ENCODE results near the gene KIF17. TPM values are rescaled to one million over a fixed set of nuclear protein-coding genes. Genes with fewer than 3 reads are reported as not detected.
A peak's percentile ranks its signal among the peaks of the same experiment; 100 is the strongest.

The KIF17 gene
- polyA plus RNA-seq, 2 of the 4 experiments (the other 2 are of a cell fraction) = 0.78 to 1.0 TPM

DNA sequence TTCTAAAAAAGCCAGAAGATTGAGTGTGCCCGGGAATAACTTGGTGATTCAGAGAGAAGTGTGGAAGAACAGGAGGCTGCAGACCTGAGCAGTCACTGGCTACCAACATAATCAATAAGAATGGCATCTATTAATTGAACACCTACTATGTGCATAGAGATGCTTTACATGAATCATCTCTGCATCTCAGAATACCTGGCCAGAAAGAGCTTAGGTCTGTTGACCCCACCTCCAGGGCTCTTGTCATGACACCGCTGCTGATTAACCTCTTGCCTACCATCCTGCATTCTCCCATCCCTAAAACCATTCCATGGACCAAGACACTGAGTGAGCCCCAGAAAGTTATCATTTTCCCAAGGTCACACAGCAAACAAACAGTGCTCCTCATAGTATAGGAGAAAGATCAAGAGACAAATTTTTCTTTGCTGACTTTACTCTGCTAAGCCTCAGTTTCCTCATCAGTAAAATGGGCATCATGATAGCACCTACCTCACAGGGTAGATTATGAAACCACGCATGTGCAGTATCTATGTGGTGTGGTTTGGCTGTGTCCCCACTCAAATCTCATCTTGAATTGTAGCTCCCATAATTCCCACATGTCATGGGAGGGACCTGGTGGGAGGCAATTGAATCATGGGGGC is 100.8 kb downstream of the KIF17 start:
- DNase-seq (ENCODE audit: low read depth in 1 of 2, low spot score in 1 of 2) (no peak), FAIRE-seq (no peak), ATAC-seq (no peak)
- Histone ChIP-seq H3K4me2 (no peak overlapping the region), H3K9me3 (no peaks in the 10 kb centered on the region), H3K27ac (peak overlapping the region in 1 of 2 experiments; percentile 93; a peak in 1 of 6 replicates), H3K4me3 (no peak overlapping the region), H3K4me1 (peaks cover 36% of the 10 kb centered on the region)
- WGBS (ENCODE audit: missing lambda C conversion rate) = 93% methylated on average over 3 of the region's 3 CpGs
- ChIA-PET POLR2A (no interaction called here), CTCF (interaction anchor here (0.6 to 7.3 kb wide), 6 partner anchors 15 to 543 kb away, joined by 3 to 43 read pairs (median 3); partner anchors contain the start of gene PINK1)
- TF ChIP-seq SREBF2 (IDR thresholded peaks at IDR 0.05) (no peak), KDM1A (IDR thresholded peaks at IDR 0.05; ENCODE audit: low read depth) (peak; percentile 40; the same call in 1 of the 2 replicates)

DNA sequence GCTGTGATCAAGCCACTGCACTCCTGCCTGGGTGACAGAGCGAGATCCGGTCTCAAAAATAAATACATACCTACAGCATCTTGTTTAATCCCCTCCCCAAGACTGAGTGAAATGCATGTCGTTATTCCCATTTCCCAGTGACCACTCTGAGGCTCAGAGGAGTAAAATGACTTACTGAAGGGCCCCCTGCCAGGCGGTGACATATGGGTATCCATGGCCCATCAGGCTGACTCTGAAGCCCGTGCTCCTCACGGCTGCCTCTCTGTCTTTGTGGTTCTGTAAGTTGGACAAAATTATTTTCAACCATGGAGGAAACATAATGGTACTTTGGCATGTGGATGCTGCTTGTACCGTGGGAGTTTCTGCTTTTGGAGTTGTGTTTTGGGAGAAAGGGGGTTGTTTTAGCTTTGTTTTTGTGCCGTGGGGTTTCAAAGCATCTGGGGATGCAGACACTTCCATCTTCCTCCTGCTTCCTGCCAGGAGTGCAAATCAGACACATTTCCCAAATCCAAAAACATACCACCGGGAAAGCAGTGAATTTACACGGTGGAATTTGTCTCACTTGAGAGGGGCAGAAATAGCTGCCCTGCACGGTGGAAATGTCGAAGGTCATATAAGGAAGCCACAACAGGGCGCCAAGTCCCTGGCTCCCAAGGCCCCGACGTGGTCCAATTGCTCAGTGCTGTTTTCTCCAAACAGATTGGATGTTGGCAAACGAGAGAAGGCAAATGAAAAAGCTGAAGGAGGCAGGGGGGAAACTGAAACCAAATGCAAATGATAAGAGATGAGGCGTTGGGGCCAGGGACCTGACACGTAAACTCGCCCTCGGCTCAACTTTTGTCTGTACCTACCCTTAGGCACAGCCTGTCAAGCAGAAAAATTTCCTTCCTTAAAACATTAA is 101.6 kb downstream of the KIF17 start:
- 77% methylated on average over 19 of the region's 20 CpGs for WGBS (ENCODE audit: missing lambda C conversion rate)
- TF ChIP-seq HOXB5 (CRISPR knock-in tag; IDR thresholded peaks at IDR 0.05) = no peak
- TF ChIP-seq MAX (IDR thresholded peaks at IDR 0.05) = no peak
- TF ChIP-seq KDM5A (IDR thresholded peaks at IDR 0.05) = no peak
- TF ChIP-seq, protein P1, sequence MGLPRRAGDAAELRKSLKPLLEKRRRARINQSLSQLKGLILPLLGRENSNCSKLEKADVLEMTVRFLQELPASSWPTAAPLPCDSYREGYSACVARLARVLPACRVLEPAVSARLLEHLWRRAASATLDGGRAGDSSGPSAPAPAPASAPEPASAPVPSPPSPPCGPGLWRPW (IDR thresholded peaks at IDR 0.05) = no peak
- H3K9me3 ChIP-seq = no peaks in the 10 kb centered on the region
- DNase-seq (ENCODE audit: low read depth in 1 of 2, low spot score in 1 of 2) = no peak
- H3K4me3 ChIP-seq = no peak overlapping the region
- CTCF ChIA-PET = interaction anchor here (0.7 to 7.3 kb wide), 5 partner anchors 16 to 542 kb away, joined by 3 to 43 read pairs (median 3); partner anchors contain the start of gene PINK1
- H3K4me1 ChIP-seq = peaks cover 44% of the 10 kb centered on the region
- FAIRE-seq = no peak
- H3K27ac ChIP-seq = peak overlapping the region; percentile 40 to 93; a peak in 4 of 6 replicates
- H3K4me2 ChIP-seq = no peak overlapping the region
- POLR2A ChIA-PET = no interaction called here
- ATAC-seq = no peak

- peak in 1 of 2 experiments; percentile 60 for DNase-seq (ENCODE audit: low read depth in 1 of 2, low spot score in 1 of 2)
- H3K9me3 ChIP-seq = no peaks in the 10 kb centered on the region
- H3K4me1 ChIP-seq = peaks cover 48% of the 10 kb centered on the region
- H3K4me2 ChIP-seq = peak overlapping the region; percentile 67
- TF ChIP-seq, protein P2, sequence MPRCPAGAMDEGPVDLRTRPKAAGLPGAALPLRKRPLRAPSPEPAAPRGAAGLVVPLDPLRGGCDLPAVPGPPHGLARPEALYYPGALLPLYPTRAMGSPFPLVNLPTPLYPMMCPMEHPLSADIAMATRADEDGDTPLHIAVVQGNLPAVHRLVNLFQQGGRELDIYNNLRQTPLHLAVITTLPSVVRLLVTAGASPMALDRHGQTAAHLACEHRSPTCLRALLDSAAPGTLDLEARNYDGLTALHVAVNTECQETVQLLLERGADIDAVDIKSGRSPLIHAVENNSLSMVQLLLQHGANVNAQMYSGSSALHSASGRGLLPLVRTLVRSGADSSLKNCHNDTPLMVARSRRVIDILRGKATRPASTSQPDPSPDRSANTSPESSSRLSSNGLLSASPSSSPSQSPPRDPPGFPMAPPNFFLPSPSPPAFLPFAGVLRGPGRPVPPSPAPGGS (IDR thresholded peaks at IDR 0.05) = peak; percentile 3; the same call in 1 of the 3 replicates
- no peak for TF ChIP-seq RNF2 (IDR thresholded peaks at IDR 0.05; ENCODE audit: borderline replicate concordance, low read depth)
- POLR2A ChIA-PET = interaction anchor here (0.8 to 1.6 kb wide), 3 partner anchors 11 to 62 kb away, joined by 4 to 7 read pairs (median 4); partner anchors contain the start of genes CDA and FAM43B
- FAIRE-seq = no peak
- H3K4me3 ChIP-seq = no peak overlapping the region
- CTCF ChIA-PET = interaction anchor here (1.0 to 1.6 kb wide), 5 partner anchors 10 to 20 kb away, joined by 3 to 6 read pairs (median 5); partner anchors contain the start of gene PINK1
- 7% methylated on average over 3 of the region's 3 CpGs for WGBS (ENCODE audit: missing lambda C conversion rate)
- H3K27ac ChIP-seq = peak overlapping the region; percentile 91 to 93
- peak in 1 of 2 experiments; percentile 4; a peak in 2 of 6 replicates for ATAC-seq
Measured at GRCh38 chr1:20614131-20614579, 103.7 kb downstream of the KIF17 start.

Other genes starting within 250 kb of the KIF17 start
- 38.9 and 49.7 TPM in 2 replicates for gene CAMK2N1, start 231.8 kb downstream of the KIF17 start, polyA plus RNA-seq (2011; rRNA removed)
- gene CAMK2N1, start 231.8 kb downstream of the KIF17 start, polyA plus RNA-seq (2017; fragmentation: RNase III; extraction: RNeasy Plus Mini Kit Qiagen cat#74134 plus additional on column Dnase treatment) = 35.8 to 56.4 TPM (median 55.1 TPM) in 3 replicates
- gene MUL1, start 209.9 kb downstream of the KIF17 start, polyA plus RNA-seq (2011; rRNA removed) = 20.0 and 22.9 TPM in 2 replicates
- gene MUL1, start 209.9 kb downstream of the KIF17 start, polyA plus RNA-seq (2017; fragmentation: RNase III; extraction: RNeasy Plus Mini Kit Qiagen cat#74134 plus additional on column Dnase treatment) = 21.4 to 24.5 TPM (median 24.1 TPM) in 3 replicates
- 0.53 and 0.76 TPM in 2 replicates for gene FAM43B, start 165.4 kb downstream of the KIF17 start, polyA plus RNA-seq (2011; rRNA removed)
- 4.1 to 7.1 TPM (median 6.9 TPM) in 3 replicates for gene FAM43B, start 165.4 kb downstream of the KIF17 start, polyA plus RNA-seq (2017; fragmentation: RNase III; extraction: RNeasy Plus Mini Kit Qiagen cat#74134 plus additional on column Dnase treatment)
- 11.2 and 12.2 TPM in 2 replicates for gene CDA, start 128.9 kb downstream of the KIF17 start, polyA plus RNA-seq (2011; rRNA removed)
- 35.6 to 48.7 TPM (median 44.6 TPM) in 3 replicates for gene CDA, start 128.9 kb downstream of the KIF17 start, polyA plus RNA-seq (2017; fragmentation: RNase III; extraction: RNeasy Plus Mini Kit Qiagen cat#74134 plus additional on column Dnase treatment)
- 18.9 and 19.9 TPM in 2 replicates for gene PINK1, start 84.5 kb downstream of the KIF17 start, polyA plus RNA-seq (2011; rRNA removed)
- 41.5 to 53.3 TPM (median 51.4 TPM) in 3 replicates for gene PINK1, start 84.5 kb downstream of the KIF17 start, polyA plus RNA-seq (2017; fragmentation: RNase III; extraction: RNeasy Plus Mini Kit Qiagen cat#74134 plus additional on column Dnase treatment)
- 231 and 258 TPM in 2 replicates for gene DDOST, start 56.6 kb downstream of the KIF17 start, polyA plus RNA-seq (2011; rRNA removed)
- gene DDOST, start 56.6 kb downstream of the KIF17 start, polyA plus RNA-seq (2017; fragmentation: RNase III; extraction: RNeasy Plus Mini Kit Qiagen cat#74134 plus additional on column Dnase treatment) = 154 to 158 TPM (median 156 TPM) in 3 replicates
- gene SH2D5, start 14.7 kb upstream of the KIF17 start, polyA plus RNA-seq (2011; rRNA removed) = 3.1 and 3.2 TPM in 2 replicates
- 7.2 to 10.3 TPM (median 7.4 TPM) in 3 replicates for gene SH2D5, start 14.7 kb upstream of the KIF17 start, polyA plus RNA-seq (2017; fragmentation: RNase III; extraction: RNeasy Plus Mini Kit Qiagen cat#74134 plus additional on column Dnase treatment)
- 187 and 214 TPM in 2 replicates for gene HP1BP3, start 69.3 kb upstream of the KIF17 start, polyA plus RNA-seq (2011; rRNA removed)
- gene HP1BP3, start 69.3 kb upstream of the KIF17 start, polyA plus RNA-seq (2017; fragmentation: RNase III; extraction: RNeasy Plus Mini Kit Qiagen cat#74134 plus additional on column Dnase treatment) = 159 to 181 TPM (median 169 TPM) in 3 replicates